Subcutaneous abdominal adipose tissue (tissue), 5 donors: ENCODE measurements around the gene TREML2.
"Not testable (repeated sequence)": the region's sequence is repeated elsewhere in the genome, so short reads cannot be mapped to it uniquely, and the experiment has no call there.

Experiments
- H3K27ac ChIP-seq: one replicate; pipeline ENCODE4 v1.7.0; 2013; ENCODE audit warnings: low read depth, mild to moderate bottlenecking, inconsistent platforms, low read length, moderate library complexity
- H3K27me3 ChIP-seq, 5 donors: one replicate each; pipeline ENCODE4 v1.7.0; 2013; ENCODE audit warnings: low read length in 5 of 5, inconsistent platforms in 1 of 5; ENCODE audit not compliant: control insufficient read depth in 5 of 5, insufficient read depth in 4 of 5
- H3K36me3 ChIP-seq, 5 donors: one replicate each; pipeline ENCODE4 v1.7.0; 2013; ENCODE audit warnings: low read length in 5 of 5; ENCODE audit not compliant: control insufficient read depth in 5 of 5, insufficient read depth in 5 of 5
- H3K4me1 ChIP-seq, 5 donors: one replicate each; pipeline ENCODE4 v1.7.0; 2013; ENCODE audit warnings: low read length in 5 of 5, mild to moderate bottlenecking in 3 of 5, moderate library complexity in 1 of 5; ENCODE audit not compliant: control insufficient read depth in 5 of 5, insufficient read depth in 5 of 5
- H3K4me3 ChIP-seq, 5 donors: one replicate each; pipeline ENCODE4 v1.7.0; 2013; ENCODE audit warnings: low read length in 5 of 5, low read depth in 1 of 5
- H3K9ac ChIP-seq, 5 donors: one replicate each; pipeline ENCODE4 v1.7.0; 2013; ENCODE audit warnings: low read length in 5 of 5, mild to moderate bottlenecking in 4 of 5, moderate library complexity in 3 of 5
- H3K9me3 ChIP-seq, 5 donors: one replicate each; pipeline ENCODE4 v1.7.0; 2013; ENCODE audit warnings: low read length in 5 of 5; ENCODE audit not compliant: control insufficient read depth in 5 of 5
- donor health status: healthy.
- donor health status: healthy.
- donor health status: healthy.
- donor health status: healthy.
- donor health status: healthy.

The TREML2 gene, protein sequence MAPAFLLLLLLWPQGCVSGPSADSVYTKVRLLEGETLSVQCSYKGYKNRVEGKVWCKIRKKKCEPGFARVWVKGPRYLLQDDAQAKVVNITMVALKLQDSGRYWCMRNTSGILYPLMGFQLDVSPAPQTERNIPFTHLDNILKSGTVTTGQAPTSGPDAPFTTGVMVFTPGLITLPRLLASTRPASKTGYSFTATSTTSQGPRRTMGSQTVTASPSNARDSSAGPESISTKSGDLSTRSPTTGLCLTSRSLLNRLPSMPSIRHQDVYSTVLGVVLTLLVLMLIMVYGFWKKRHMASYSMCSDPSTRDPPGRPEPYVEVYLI

DNA sequence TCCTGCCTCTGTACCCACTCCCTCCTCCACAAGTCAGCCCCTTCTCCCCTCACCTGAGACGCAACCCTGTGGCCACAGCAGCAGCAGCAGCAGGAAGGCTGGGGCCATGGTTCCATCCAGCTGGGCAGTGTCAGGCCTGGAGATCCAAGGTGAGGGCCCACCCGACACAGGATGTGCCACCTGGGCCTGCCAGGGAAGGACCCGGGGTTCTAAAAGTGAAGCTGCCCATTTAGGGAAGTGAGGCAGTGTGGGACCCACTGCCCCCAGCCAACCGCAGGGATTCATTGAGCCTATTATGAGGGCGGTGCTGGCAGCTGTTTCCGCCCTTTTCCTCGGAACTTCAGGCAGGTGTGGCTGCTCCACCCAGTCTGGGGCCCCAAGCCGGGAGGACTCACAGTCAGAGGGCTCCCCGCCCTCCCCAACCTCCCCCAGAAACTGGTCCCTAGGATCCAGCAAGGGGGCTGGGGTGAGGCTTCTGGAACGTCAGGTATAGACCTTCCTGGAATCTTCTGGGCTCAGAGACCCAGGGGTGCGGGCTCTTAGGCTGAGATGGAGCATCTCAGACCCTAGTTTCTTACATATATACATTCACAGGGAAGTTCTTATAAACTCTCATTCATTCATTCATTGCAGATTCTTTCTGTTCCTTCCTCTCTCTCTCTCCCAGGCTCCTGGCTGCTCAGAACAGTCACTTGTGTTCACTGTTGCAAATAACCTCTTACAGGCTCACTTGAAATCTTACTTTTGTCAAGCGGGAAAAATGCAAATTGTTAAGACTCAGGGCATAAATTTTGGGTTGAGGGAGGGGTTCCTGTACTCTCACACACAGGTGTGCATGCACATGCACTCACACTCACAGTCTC, at the start of gene TREML2:
TREML2 (minus strand) TSS at position 249 of the 863 bp plus-strand sequence; CDS start at position 108, 141 bp downstream.
- Histone ChIP-seq H3K27me3 (no peaks in the 10 kb centered on the region), H3K27ac (no peak within 1 kb of the TSS), H3K9me3 (no peaks in the 10 kb centered on the region), H3K9ac (peak within 1 kb of the TSS in 1 of 5 donors; percentile 7), H3K36me3 (no peaks in the 10 kb centered on the region), H3K4me3 (no peak within 1 kb of the TSS), H3K4me1 (peaks cover 0 to 20% (median 0%) of the 10 kb centered on the region in 5 donors)

GRCh38 chr6:41247882-41248705, 47.1 kb upstream of the TREML2 start:
- peaks cover 0 to 6% (median 0%) of the 10 kb centered on the region in 5 donors for H3K27me3 ChIP-seq
- no peak overlapping the region for H3K27ac ChIP-seq
- H3K36me3 ChIP-seq: no peaks in the 10 kb centered on the region
- no peak overlapping the region for H3K4me3 ChIP-seq
- no peak overlapping the region for H3K9ac ChIP-seq
- H3K4me1 ChIP-seq: peaks cover 0 to 2% (median 0%) of the 10 kb centered on the region in 5 donors
- no peaks in the 10 kb centered on the region for H3K9me3 ChIP-seq

DNA sequence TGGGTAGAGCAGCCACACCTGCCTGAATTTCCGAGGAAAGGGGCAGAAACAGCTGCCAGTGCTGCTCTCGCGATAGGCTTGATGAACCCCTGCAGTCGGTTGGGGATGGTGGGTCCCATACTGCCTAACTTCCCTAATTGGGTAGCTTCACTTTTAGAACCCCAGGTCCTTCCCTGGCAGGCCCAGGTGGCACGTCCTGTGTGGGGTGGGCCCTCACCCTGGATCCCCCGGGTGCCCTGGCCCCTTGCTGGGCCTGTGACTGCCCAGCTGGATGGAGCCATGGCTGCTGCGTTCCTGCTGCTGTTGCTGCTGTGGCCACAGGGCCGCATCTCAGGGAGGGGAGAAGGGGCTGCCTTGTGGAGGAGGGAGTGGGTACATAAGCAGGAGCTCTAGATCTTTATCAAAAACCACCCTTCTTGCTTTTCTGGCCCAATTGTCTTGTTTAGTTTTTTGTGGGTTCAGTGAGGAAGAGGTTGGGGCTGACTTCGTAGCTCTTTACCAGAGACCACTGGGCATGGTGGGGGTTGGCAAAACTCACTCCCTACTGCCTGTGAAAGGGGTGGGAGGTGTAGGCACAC, 46.4 kb upstream of the TREML2 start:
- H3K27ac ChIP-seq: no peak overlapping the region
- H3K9me3 ChIP-seq: no peaks in the 10 kb centered on the region
- no peak overlapping the region for H3K9ac ChIP-seq
- peaks cover 0 to 6% (median 0%) of the 10 kb centered on the region in 5 donors for H3K27me3 ChIP-seq
- no peaks in the 10 kb centered on the region for H3K36me3 ChIP-seq
- peaks cover 0 to 2% (median 0%) of the 10 kb centered on the region in 5 donors for H3K4me1 ChIP-seq
- H3K4me3 ChIP-seq: no peak overlapping the region

DNA sequence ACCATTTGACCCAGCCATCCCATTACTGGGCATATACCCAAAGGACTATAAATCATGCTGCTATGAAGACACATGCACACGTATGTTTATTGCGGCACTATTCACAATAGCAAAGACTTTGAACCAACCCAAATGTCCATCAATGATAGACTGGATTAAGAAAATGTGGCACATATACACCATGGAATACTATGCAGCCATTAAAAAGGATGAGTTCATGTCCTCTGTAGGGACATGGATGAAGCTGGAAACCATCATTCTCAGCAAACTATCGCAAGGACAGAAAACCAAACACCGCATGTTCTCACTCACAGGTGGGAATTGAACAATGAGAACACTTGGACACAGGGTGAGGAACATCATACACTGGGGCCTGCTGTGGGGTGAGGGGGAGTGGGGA, 45.6 kb upstream of the TREML2 start:
- not testable (repeated sequence) for H3K9ac ChIP-seq, H3K4me3 ChIP-seq, H3K9me3 ChIP-seq, H3K27me3 ChIP-seq, H3K36me3 ChIP-seq, H3K27ac ChIP-seq, H3K4me1 ChIP-seq

DNA sequence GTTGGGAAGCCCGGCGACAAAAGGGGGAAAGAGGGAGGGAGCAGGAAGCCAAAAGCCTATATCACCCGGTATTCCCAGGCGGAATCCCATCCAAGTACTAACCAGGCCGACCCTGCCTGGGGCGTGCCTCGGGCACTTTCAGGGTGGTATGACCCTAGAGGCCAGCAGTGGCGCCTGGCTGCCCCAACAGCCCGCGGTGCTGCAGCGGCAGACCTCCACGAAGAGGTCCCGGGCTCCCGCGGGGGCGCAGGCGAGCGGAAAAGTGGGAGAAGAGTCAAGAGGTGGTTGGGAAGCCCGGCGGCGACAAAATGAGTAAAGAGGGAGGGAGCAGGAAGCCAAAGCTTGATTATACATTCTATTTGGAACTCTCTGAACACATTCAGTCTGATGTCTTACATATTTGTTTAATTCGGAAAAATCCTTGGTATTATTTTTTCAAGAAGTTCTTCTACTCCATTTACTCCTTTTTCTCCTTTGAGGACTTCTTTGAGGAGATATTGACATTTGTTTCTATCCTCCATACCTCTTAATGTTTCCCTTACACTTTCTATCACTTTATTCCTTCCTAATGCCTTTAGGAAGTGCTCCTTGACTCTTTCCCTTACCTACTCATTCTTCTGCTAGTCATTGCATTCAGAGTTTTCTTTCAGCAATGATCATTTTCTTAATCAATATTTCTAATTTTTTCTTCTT, 38.7 kb upstream of the TREML2 start:
- peaks cover 3 to 20% (median 7%) of the 10 kb centered on the region in 5 donors for H3K27me3 ChIP-seq
- no peaks in the 10 kb centered on the region for H3K36me3 ChIP-seq
- no peaks in the 10 kb centered on the region for H3K4me1 ChIP-seq
- no peak overlapping the region for H3K4me3 ChIP-seq
- H3K9ac ChIP-seq: no peak overlapping the region
- no peaks in the 10 kb centered on the region for H3K9me3 ChIP-seq
- H3K27ac ChIP-seq: no peak overlapping the region

DNA sequence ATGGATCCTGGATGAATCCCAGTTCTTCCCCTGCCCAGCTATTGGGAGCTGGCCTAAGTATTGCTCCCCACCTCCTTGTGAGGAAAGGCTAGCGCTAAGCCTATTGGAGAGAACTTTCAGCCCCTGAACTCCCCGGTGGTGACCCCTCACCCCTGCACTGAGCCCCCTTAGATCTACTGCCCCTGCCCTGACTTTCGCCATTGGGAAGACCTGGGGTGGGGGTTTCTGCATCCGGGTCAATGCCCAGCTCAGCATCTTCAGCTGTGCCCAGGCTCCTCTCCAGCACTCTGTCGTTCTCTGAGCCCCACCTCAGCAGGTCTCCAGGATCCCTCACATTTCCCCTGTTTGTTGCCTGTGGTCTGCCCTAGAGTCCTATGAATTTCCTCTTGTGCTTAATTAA, 36.2 kb upstream of the TREML2 start:
- H3K9me3 ChIP-seq: no peaks in the 10 kb centered on the region
- H3K4me1 ChIP-seq: no peaks in the 10 kb centered on the region
- H3K9ac ChIP-seq: no peak overlapping the region
- H3K36me3 ChIP-seq: no peaks in the 10 kb centered on the region
- H3K27ac ChIP-seq: no peak overlapping the region
- peaks cover 3 to 20% (median 7%) of the 10 kb centered on the region in 5 donors for H3K27me3 ChIP-seq
- no peak overlapping the region for H3K4me3 ChIP-seq

GRCh38 chr6:41236276-41236675, 35.3 kb upstream of the TREML2 start:
- Histone ChIP-seq H3K4me3 (no peak overlapping the region), H3K4me1 (no peaks in the 10 kb centered on the region), H3K27ac (no peak overlapping the region), H3K9me3 (no peaks in the 10 kb centered on the region), H3K36me3 (no peaks in the 10 kb centered on the region), H3K27me3 (peaks cover 3 to 20% (median 7%) of the 10 kb centered on the region in 5 donors), H3K9ac (no peak overlapping the region)

DNA sequence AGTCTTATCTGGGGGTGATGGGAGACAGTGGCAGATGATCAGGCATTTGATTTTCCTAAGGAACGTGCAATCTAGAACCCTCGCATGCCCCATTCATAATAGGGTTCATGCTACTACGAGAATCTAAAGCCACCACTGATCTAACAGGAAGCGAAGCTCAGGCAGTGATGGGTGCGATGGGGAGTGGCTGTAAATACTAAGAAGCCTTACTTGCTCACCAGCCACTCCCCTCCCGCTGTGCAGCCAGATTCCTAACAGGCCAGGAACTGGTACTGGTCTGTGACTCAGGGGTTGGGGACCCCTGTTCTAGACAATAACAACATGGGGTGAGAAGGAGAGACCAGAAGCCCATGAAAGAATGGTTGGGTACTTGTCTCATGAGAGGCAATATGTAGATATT, 31.7 kb upstream of the TREML2 start:
- H3K27ac ChIP-seq: no peak overlapping the region
- no peaks in the 10 kb centered on the region for H3K36me3 ChIP-seq
- peaks cover 0 to 8% (median 5%) of the 10 kb centered on the region in 5 donors for H3K27me3 ChIP-seq
- no peaks in the 10 kb centered on the region for H3K4me1 ChIP-seq
- no peaks in the 10 kb centered on the region for H3K9me3 ChIP-seq
- no peak overlapping the region for H3K4me3 ChIP-seq
- H3K9ac ChIP-seq: no peak overlapping the region

DNA sequence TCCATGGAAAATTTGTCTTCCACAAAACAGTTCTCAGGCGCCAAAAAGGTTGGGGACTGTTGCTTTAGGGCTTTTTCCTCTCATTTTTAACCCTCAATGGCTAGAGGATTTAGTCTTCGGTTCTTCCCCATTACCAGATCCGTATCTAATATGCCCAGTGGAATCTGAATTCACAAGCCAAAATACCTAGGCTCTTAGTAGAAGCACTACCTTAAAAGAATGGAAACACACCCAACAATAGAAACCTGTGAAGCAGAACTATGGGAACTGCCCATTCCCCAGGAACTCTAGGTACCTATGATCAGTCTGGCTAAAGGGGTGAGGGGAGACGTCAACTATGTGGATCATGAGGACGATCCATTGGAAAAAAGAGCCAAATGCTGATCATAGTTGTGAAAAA, 30.3 kb upstream of the TREML2 start:
- H3K27ac ChIP-seq: no peak overlapping the region
- H3K9ac ChIP-seq: no peak overlapping the region
- H3K9me3 ChIP-seq: no peaks in the 10 kb centered on the region
- peaks cover 0 to 2% (median 0%) of the 10 kb centered on the region in 5 donors for H3K4me1 ChIP-seq
- peaks cover 0 to 11% (median 4%) of the 10 kb centered on the region in 5 donors for H3K27me3 ChIP-seq
- no peaks in the 10 kb centered on the region for H3K36me3 ChIP-seq
- no peak overlapping the region for H3K4me3 ChIP-seq
